HepG2 (cell line): Measurements from ENCODE around the gene ZCCHC12. TPM values are rescaled to one million over a fixed set of nuclear protein-coding genes. Genes with fewer than 3 reads are reported as not detected.

ENCODE experiments used
- BRD4 ChIP-seq: sonication (generic); formaldehyde crosslinking; IDR thresholded peaks from 2 replicates; pipeline ENCODE4 v1.4.0; 2020; ENCODE audit warnings: missing genetic modification reagents
- CBX2 ChIP-seq, 2 experiments: fragments of 200-600 bp in 1 of 2; sonication (generic); formaldehyde crosslinking in 1 of 2; IDR thresholded peaks; 2 replicates each; pipeline versions ENCODE4 v1.7.0 to v1.8.1; 2018 to 2022; ENCODE audit warnings: low read depth in 2 of 2, low read length in 1 of 2, mild to moderate bottlenecking in 1 of 2, missing genetic modification reagents in 1 of 2
- FOXO1 ChIP-seq: sonication (generic); formaldehyde crosslinking; IDR thresholded peaks from 2 replicates; pipeline ENCODE4 v1.4.0; 2020; ENCODE audit warnings: missing genetic modification reagents
- KLF15 ChIP-seq: sonication (generic); formaldehyde crosslinking; IDR thresholded peaks from 2 replicates; pipeline ENCODE4 v1.8.1; 2023; ENCODE audit warnings: borderline replicate concordance, mild to moderate bottlenecking, inconsistent platforms, missing genetic modification reagents, mixed read lengths
- RFX5 ChIP-seq: IDR thresholded peaks from 2 replicates; pipeline ENCODE4 v1.6.1; 2011; ENCODE audit warnings: low read depth, low read length, improper control_type of control experiment
- SIX1 ChIP-seq: sonication (generic); formaldehyde crosslinking; IDR thresholded peaks from 2 replicates; pipeline ENCODE4 v1.4.0; 2020; ENCODE audit warnings: missing genetic modification reagents, borderline replicate concordance
- SSRP1 ChIP-seq: IDR thresholded peaks from 2 replicates; pipeline ENCODE4 v1.6.1; 2016; ENCODE audit warnings: control low read depth
- TBP ChIP-seq: sonication (generic); formaldehyde crosslinking; IDR thresholded peaks from 2 replicates; pipeline ENCODE4 v1.5.0; 2020; ENCODE audit warnings: missing genetic modification reagents
- TEAD3 ChIP-seq: optimal IDR thresholded peaks from 2 replicates; pipeline ENCODE3; 2016; ENCODE audit warnings: borderline replicate concordance
- ZFP36 ChIP-seq: fragments of 150-350 bp; IDR thresholded peaks from 2 replicates; pipeline ENCODE4 v1.6.1; 2018; ENCODE audit warnings: borderline replicate concordance, low read length, low read depth; ENCODE audit not compliant: partially characterized antibody
- ZFP36L1 ChIP-seq: sonication (generic); formaldehyde crosslinking; IDR thresholded peaks from 2 replicates; pipeline ENCODE4 v1.8.0; 2022; ENCODE audit warnings: mild to moderate bottlenecking, missing genetic modification reagents, moderate library complexity
- ZFP62 ChIP-seq: sonication (generic); formaldehyde crosslinking; IDR thresholded peaks from 2 replicates; pipeline ENCODE4 v1.4.0; 2020; ENCODE audit warnings: missing genetic modification reagents
- ZNF10 ChIP-seq: sonication (generic); formaldehyde crosslinking; IDR thresholded peaks from 2 replicates; pipeline ENCODE4 v1.4.0; 2020; ENCODE audit warnings: mild to moderate bottlenecking, low read depth, missing genetic modification reagents, borderline replicate concordance
- ZNF451 ChIP-seq: sonication (generic); formaldehyde crosslinking; IDR thresholded peaks from 2 replicates; pipeline ENCODE4 v1.5.0; 2020; ENCODE audit warnings: mild to moderate bottlenecking, missing genetic modification reagents
- ZNF547 ChIP-seq: sonication (generic); formaldehyde crosslinking; IDR thresholded peaks from 2 replicates; pipeline ENCODE4 v1.5.1; 2020; ENCODE audit warnings: mild to moderate bottlenecking, missing genetic modification reagents
- ZNF569 ChIP-seq: sonication (generic); formaldehyde crosslinking; IDR thresholded peaks from 2 replicates; pipeline ENCODE4 v1.5.0; 2020; ENCODE audit warnings: mild to moderate bottlenecking, missing genetic modification reagents, moderate library complexity, borderline replicate concordance
- ZNF747 ChIP-seq: sonication (generic); formaldehyde crosslinking; IDR thresholded peaks from 2 replicates; pipeline ENCODE4 v1.8.1; 2023; ENCODE audit warnings: missing genetic modification reagents, mild to moderate bottlenecking, borderline replicate concordance
- ZNF749 ChIP-seq: sonication (generic); formaldehyde crosslinking; IDR thresholded peaks from 2 replicates; pipeline ENCODE4 v1.8.0; 2022; ENCODE audit warnings: mild to moderate bottlenecking, missing genetic modification reagents, moderate library complexity, borderline replicate concordance
- ZNF879 ChIP-seq: sonication (generic); formaldehyde crosslinking; IDR thresholded peaks from 2 replicates; pipeline ENCODE4 v1.8.1; 2023; ENCODE audit warnings: missing genetic modification reagents
- polyA plus RNA-seq, 8 experiments: library from polyadenylated mRNA; depleted of rRNA in 3 of 8; stranded (reverse) in 7 of 8; unstranded in 1 of 8; fragments of >200 nt; fragmentation: Illumina TruSeq in 4 of 8; extraction: Trizol in 4 of 8; gene quantifications; 2 replicates each; pipeline versions ENCODE4 v1.2.1 to v1.2.3, GENCODE V29; 2011 to 2016; ENCODE audit warnings: low read depth in 4 of 8, missing spikeins in 1 of 8, mixed read lengths in 1 of 8; ENCODE audit not compliant: insufficient read depth in 1 of 8
- total RNA-seq, 5 experiments: library from RNA; depleted of rRNA; stranded (reverse); fragments of >200 nt; fragmentation: Illumina TruSeq; extraction: Trizol; gene quantifications; 2 replicates each; pipeline ENCODE4 v1.2.3, GENCODE V29; 2016; ENCODE audit warnings: low read depth in 1 of 5
- TF ChIP-seq, protein P1 (sequence below): sonication (generic); formaldehyde crosslinking; IDR thresholded peaks from 2 replicates; pipeline ENCODE4 v1.9.0; 2021; ENCODE audit warnings: mild to moderate bottlenecking, missing genetic modification reagents
- TF ChIP-seq, protein P2 (sequence below): sonication (generic); formaldehyde crosslinking; IDR thresholded peaks from 2 replicates; pipeline ENCODE4 v1.4.0; 2020; ENCODE audit warnings: missing genetic modification reagents, low read depth, mild to moderate bottlenecking, borderline replicate concordance
- TF ChIP-seq, protein P3 (sequence below): sonication (generic); formaldehyde crosslinking; IDR thresholded peaks from 2 replicates; pipeline ENCODE4 v1.8.0; 2022; ENCODE audit warnings: mild to moderate bottlenecking, missing genetic modification reagents; ENCODE audit not compliant: insufficient replicate concordance

ZCCHC12 gene
- total and polyA plus RNA-seq, 2 of the 13 experiments (the other 11 are each of a cell fraction or from before 2014, with no cell fraction given), result 0.05 to 0.20 TPM

DNA sequence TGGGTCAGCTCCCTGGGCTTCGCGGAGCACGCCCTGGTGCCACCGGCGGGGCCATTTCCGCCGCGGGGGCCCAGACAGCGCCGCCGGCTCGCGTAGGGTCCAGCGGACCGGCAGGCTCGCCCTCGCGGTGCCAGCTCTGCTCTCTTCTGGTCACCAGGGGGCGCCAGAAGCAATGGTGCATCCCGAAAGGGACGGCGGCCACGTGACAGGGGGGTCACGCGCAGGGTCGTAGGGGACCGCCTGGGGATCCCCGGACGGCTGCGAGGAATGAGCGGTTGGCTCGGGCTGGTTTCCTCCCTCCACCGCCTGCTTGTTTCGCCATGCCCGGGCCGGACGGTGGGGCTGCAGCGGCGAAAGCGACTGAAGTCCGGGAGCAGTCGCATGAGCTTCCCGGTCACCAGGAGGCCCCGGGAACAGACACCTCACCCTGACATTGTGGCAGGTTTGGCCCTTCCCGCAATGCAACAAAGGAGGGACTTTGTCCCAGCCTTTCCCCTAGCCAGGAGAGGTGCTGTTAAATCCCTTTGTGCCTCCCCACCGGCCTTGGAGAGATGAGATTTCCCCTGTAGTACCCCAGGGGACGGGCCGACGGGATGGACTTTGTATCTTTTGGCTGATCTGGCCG, 15.8 kb downstream of the ZCCHC12 start (continued):
- TF ChIP-seq CBX2 (IDR thresholded peaks at IDR 0.05; ENCODE audit: low read depth, low read length) (no peak), CBX2 (CRISPR knock-in tag; IDR thresholded peaks at IDR 0.05; ENCODE audit: low read depth) (no peak), SIX1 (CRISPR knock-in tag) (no peak), ZNF547 (CRISPR knock-in tag) (no peak; the same call in 1 of the 2 replicates), KLF15 (no peak), ZNF747 (no peak), ZNF451 (CRISPR knock-in tag) (0 out of 2 replicates have a peak, but pooled peaks have one; percentile 50), ZNF879 (no peak), ZNF749 (no peak), SSRP1 (CRISPR knock-in tag) (no peak), ZFP36L1 (CRISPR knock-in tag) (no peak), ZNF10 (CRISPR knock-in tag) (no peak), TEAD3 (CRISPR knock-in tag) (no peak), ZFP62 (CRISPR knock-in tag) (no peak), ZNF569 (CRISPR knock-in tag) (no peak), RFX5 (no peak), FOXO1 (CRISPR knock-in tag) (no peak), TBP (CRISPR knock-in tag) (no peak), ZFP36 (no peak), BRD4 (no peak; the same call in 1 of the 2 replicates)
- TF ChIP-seq, protein P1, sequence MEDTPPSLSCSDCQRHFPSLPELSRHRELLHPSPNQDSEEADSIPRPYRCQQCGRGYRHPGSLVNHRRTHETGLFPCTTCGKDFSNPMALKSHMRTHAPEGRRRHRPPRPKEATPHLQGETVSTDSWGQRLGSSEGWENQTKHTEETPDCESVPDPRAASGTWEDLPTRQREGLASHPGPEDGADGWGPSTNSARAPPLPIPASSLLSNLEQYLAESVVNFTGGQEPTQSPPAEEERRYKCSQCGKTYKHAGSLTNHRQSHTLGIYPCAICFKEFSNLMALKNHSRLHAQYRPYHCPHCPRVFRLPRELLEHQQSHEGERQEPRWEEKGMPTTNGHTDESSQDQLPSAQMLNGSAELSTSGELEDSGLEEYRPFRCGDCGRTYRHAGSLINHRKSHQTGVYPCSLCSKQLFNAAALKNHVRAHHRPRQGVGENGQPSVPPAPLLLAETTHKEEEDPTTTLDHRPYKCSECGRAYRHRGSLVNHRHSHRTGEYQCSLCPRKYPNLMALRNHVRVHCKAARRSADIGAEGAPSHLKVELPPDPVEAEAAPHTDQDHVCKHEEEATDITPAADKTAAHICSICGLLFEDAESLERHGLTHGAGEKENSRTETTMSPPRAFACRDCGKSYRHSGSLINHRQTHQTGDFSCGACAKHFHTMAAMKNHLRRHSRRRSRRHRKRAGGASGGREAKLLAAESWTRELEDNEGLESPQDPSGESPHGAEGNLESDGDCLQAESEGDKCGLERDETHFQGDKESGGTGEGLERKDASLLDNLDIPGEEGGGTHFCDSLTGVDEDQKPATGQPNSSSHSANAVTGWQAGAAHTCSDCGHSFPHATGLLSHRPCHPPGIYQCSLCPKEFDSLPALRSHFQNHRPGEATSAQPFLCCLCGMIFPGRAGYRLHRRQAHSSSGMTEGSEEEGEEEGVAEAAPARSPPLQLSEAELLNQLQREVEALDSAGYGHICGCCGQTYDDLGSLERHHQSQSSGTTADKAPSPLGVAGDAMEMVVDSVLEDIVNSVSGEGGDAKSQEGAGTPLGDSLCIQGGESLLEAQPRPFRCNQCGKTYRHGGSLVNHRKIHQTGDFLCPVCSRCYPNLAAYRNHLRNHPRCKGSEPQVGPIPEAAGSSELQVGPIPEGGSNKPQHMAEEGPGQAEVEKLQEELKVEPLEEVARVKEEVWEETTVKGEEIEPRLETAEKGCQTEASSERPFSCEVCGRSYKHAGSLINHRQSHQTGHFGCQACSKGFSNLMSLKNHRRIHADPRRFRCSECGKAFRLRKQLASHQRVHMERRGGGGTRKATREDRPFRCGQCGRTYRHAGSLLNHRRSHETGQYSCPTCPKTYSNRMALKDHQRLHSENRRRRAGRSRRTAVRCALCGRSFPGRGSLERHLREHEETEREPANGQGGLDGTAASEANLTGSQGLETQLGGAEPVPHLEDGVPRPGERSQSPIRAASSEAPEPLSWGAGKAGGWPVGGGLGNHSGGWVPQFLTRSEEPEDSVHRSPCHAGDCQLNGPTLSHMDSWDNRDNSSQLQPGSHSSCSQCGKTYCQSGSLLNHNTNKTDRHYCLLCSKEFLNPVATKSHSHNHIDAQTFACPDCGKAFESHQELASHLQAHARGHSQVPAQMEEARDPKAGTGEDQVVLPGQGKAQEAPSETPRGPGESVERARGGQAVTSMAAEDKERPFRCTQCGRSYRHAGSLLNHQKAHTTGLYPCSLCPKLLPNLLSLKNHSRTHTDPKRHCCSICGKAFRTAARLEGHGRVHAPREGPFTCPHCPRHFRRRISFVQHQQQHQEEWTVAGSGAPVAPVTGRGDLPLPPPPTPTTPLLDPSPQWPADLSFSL (CRISPR knock-in tag), result no peak
- TF ChIP-seq, protein P2, sequence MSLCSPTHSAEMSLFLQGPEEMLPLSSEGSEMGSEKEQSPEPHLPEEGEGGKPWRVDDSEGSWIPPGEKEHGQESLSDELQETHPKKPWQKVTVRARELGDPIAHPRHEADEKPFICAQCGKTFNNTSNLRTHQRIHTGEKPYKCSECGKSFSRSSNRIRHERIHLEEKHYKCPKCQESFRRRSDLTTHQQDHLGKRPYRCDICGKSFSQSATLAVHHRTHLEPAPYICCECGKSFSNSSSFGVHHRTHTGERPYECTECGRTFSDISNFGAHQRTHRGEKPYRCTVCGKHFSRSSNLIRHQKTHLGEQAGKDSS (CRISPR knock-in tag), result no peak; the same call in 1 of the 2 replicates
- TF ChIP-seq, protein P3, sequence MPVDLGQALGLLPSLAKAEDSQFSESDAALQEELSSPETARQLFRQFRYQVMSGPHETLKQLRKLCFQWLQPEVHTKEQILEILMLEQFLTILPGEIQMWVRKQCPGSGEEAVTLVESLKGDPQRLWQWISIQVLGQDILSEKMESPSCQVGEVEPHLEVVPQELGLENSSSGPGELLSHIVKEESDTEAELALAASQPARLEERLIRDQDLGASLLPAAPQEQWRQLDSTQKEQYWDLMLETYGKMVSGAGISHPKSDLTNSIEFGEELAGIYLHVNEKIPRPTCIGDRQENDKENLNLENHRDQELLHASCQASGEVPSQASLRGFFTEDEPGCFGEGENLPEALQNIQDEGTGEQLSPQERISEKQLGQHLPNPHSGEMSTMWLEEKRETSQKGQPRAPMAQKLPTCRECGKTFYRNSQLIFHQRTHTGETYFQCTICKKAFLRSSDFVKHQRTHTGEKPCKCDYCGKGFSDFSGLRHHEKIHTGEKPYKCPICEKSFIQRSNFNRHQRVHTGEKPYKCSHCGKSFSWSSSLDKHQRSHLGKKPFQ (CRISPR knock-in tag), result no peak
